ENCODE data around the gene LMF1. TPM values are rescaled to one million over a fixed set of nuclear protein-coding genes. Genes with fewer than 3 reads are reported as not detected.

The LMF1 gene
- polyA plus RNA-seq, 1 donor from 2014 or later: 16.2 TPM

- no peak overlapping the region for H3K9ac ChIP-seq (ENCODE audit: low read length)
- no peak overlapping the region for H3K27ac ChIP-seq (ENCODE audit: low read length)
- no peak overlapping the region for H3K4me3 ChIP-seq (ENCODE audit: low read length)
Observed at GRCh38 chr16:1019231-1020090, 48.7 kb upstream of the LMF1 start.

More at GRCh38 chr16:1019231-1020090, 48.7 kb upstream of the LMF1 start:
- no peak overlapping the region for H2AFZ ChIP-seq (ENCODE audit: low read depth, low read length)
- no peaks in the 10 kb centered on the region for H3K9me2 ChIP-seq (ENCODE audit: insufficient read depth, low read length)
- H3K36me3 ChIP-seq (ENCODE audit: insufficient read depth, low read length): no peaks in the 10 kb centered on the region
- no peaks in the 10 kb centered on the region for H4K20me1 ChIP-seq (ENCODE audit: insufficient read depth)
- H3F3A ChIP-seq (ENCODE audit: insufficient read depth, low read length, poor library complexity, severe bottlenecking): no peaks in the 10 kb centered on the region
- no peaks in the 10 kb centered on the region for H3K79me2 ChIP-seq (replicated peaks; ENCODE audit: insufficient read depth, low read length)
- no peak overlapping the region for H3K4me2 ChIP-seq (ENCODE audit: low read length)
- TF ChIP-seq MXI1 (conservative IDR thresholded peaks at IDR 0.05; ENCODE audit: poor library complexity, severe bottlenecking) (no peak), TAF1 (IDR thresholded peaks at IDR 0.05; ENCODE audit: low read depth) (no peak), POLR2AphosphoS5 (IDR thresholded peaks at IDR 0.05) (no peak), SMC3 (conservative IDR thresholded peaks at IDR 0.05; ENCODE audit: poor library complexity) (no peak), EZH2 (IDR thresholded peaks at IDR 0.05; ENCODE audit: borderline replicate concordance, insufficient read depth, low read length, poor library complexity, severe bottlenecking) (no peak), REST (IDR thresholded peaks at IDR 0.05; ENCODE audit: borderline replicate concordance) (no peak), EP300 (conservative IDR thresholded peaks at IDR 0.05; ENCODE audit: poor library complexity, severe bottlenecking) (no peak), RAD21 (conservative IDR thresholded peaks at IDR 0.05) (no peak)
- TF ChIP-seq, protein P1, sequence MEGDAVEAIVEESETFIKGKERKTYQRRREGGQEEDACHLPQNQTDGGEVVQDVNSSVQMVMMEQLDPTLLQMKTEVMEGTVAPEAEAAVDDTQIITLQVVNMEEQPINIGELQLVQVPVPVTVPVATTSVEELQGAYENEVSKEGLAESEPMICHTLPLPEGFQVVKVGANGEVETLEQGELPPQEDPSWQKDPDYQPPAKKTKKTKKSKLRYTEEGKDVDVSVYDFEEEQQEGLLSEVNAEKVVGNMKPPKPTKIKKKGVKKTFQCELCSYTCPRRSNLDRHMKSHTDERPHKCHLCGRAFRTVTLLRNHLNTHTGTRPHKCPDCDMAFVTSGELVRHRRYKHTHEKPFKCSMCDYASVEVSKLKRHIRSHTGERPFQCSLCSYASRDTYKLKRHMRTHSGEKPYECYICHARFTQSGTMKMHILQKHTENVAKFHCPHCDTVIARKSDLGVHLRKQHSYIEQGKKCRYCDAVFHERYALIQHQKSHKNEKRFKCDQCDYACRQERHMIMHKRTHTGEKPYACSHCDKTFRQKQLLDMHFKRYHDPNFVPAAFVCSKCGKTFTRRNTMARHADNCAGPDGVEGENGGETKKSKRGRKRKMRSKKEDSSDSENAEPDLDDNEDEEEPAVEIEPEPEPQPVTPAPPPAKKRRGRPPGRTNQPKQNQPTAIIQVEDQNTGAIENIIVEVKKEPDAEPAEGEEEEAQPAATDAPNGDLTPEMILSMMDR (IDR thresholded peaks at IDR 0.05; ENCODE audit: poor library complexity, severe bottlenecking): no peak
- no peaks in the 10 kb centered on the region for H3K27me3 ChIP-seq (ENCODE audit: insufficient read depth, low read depth, low read length)
- H3K9me3 ChIP-seq (ENCODE audit: low read length): no peaks in the 10 kb centered on the region

All from neural cell (in vitro differentiated cells).